GM20431 (cell line): ENCODE measurements around the gene KRTAP9-9.
"Not testable (repeated sequence)": the region's sequence is repeated elsewhere in the genome, so short reads cannot be mapped to it uniquely, and the experiment has no call there.

Experiments used
- in situ Hi-C: fragments of 300-500 bp; cut with MseI, MboI; formaldehyde crosslinking; loops from one replicate; pipeline ENCODE4 v1.15.0; 2020; ENCODE audit warnings: low sequenced_read_pairs; ENCODE audit not compliant: unreplicated experiment

The KRTAP9-9 gene

GRCh38 chr17:41255381-41256290, at the start of gene KRTAP9-9:
Gene KRTAP9-9, plus strand, starts transcription at chr17:41255384.
- in situ Hi-C loops: not testable (repeated sequence)

GRCh38 chr17:41211845-41212466, 43.2 kb upstream of the KRTAP9-9 start:
- in situ Hi-C loops: no loop called here

GRCh38 chr17:41212524-41213169, 42.5 kb upstream of the KRTAP9-9 start:
- in situ Hi-C loops: no loop called here

GRCh38 chr17:41215681-41216080, 39.5 kb upstream of the KRTAP9-9 start:
- in situ Hi-C loops: no loop called here

- in situ Hi-C loops: no loop called here
Measured at GRCh38 chr17:41223821-41224220, 31.4 kb upstream of the KRTAP9-9 start.

- in situ Hi-C loops: no loop called here
Measured at GRCh38 chr17:41226051-41226450, 29.1 kb upstream of the KRTAP9-9 start.

GRCh38 chr17:41226598-41227095, 28.5 kb upstream of the KRTAP9-9 start, which contains the start of gene KRTAP9-2:
Gene KRTAP9-2, plus strand, starts transcription at chr17:41226648. Its CDS starts 7 bp downstream, at chr17:41226655.
- in situ Hi-C loops: not testable (repeated sequence)

GRCh38 chr17:41230094-41230493, 25.1 kb upstream of the KRTAP9-9 start:
- in situ Hi-C loops: no loop called here

DNA sequence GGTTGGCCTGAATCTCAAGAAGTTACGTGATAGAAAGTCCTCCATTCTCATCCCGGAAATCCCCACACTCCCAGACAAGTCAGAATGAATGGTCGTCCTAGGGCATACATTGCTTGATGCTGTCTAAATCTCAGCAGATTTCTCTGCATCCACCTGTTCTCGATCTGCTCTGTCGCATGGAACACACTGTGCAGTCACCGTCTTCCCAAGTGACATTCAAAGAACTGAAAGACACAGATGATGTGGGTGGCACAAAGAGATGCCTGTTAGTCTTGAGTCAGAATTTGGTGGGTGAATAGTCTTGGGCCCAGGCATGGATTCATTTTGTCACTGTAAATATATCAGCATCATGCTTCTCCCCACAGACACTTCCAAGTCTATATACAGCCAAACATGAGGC, 23.5 kb upstream of the KRTAP9-9 start:
- in situ Hi-C loops: no loop called here

DNA sequence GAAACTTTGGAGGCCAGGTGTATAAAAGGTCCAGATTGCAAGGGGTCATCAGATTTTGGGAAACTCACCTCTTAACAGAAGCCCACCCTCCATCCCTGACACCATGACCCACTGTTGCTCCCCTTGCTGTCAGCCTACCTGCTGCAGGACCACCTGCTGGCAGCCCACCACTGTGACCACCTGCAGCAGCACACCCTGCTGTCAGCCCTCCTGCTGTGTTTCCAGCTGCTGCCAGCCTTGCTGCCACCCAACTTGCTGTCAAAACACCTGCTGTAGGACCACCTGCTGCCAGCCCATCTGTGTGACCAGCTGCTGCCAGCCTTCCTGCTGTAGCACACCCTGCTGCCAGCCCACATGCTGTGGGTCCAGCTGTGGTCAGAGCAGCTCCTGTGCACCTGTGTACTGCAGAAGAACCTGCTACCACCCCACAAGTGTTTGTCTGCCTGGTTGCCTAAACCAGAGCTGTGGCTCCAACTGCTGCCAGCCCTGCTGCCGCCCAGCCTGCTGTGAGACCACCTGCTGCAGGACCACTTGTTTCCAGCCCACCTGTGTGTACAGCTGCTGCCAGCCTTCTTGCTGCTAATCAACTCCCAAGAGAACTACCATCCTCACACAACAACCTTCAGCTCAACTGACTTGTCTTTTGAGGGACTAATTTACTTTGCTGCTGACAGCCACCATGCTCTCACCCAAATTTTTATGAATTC, 22.6 kb upstream of the KRTAP9-9 start, which contains the start of gene KRTAP9-3:
Gene KRTAP9-3, plus strand, starts transcription at position 51 of the 707 bp plus-strand sequence. Its CDS starts 53 bp downstream, at position 104.
- in situ Hi-C loops: not testable (repeated sequence)

DNA sequence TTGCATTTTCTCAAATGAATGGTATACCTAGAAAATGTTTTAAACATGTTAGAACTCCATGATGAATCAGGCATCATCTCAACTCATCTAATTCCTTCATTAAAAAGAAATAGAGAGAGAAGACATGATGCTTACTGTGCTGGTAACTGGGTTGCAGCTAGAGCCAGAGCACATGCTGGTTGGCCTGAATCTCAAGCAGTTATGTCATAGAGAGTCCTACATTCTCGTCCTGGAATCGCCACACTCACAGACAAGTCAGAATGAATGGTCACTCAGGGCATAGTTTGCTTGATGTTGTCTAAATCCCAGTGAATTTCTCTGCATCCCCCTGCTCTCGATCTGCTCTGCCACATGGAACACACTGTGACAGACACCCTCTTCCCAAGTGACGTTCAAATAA, 18.1 kb upstream of the KRTAP9-9 start:
- in situ Hi-C loops: not testable (repeated sequence)

DNA sequence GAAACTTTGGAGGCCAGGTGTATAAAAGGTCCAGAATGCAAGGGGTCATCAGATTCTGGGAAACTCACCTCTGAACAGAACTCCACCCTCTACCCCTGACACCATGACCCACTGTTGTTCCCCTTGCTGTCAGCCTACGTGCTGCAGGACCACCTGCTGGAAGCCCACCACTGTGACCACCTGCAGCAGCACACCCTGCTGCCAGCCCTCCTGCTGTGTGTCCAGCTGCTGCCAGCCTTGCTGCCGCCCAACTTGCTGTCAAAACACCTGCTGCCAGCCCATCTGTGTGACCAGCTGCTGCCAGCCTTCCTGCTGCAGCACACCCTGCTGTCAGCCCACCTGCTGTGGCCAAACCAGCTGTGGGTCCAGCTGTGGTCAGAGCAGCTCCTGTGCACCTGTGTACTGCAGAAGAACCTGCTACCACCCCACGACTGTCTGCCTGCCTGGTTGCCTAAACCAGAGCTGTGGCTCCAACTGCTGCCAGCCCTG, 17.2 kb upstream of the KRTAP9-9 start, which contains the start of gene KRTAP9-8:
Gene KRTAP9-8, plus strand, starts transcription at position 51 of the 489 bp plus-strand sequence. Its CDS starts 53 bp downstream, at position 104.
- in situ Hi-C loops: not testable (repeated sequence)

- in situ Hi-C loops: not testable (repeated sequence)
Measured at GRCh38 chr17:41246995-41247787, 8.0 kb upstream of the KRTAP9-9 start.

DNA sequence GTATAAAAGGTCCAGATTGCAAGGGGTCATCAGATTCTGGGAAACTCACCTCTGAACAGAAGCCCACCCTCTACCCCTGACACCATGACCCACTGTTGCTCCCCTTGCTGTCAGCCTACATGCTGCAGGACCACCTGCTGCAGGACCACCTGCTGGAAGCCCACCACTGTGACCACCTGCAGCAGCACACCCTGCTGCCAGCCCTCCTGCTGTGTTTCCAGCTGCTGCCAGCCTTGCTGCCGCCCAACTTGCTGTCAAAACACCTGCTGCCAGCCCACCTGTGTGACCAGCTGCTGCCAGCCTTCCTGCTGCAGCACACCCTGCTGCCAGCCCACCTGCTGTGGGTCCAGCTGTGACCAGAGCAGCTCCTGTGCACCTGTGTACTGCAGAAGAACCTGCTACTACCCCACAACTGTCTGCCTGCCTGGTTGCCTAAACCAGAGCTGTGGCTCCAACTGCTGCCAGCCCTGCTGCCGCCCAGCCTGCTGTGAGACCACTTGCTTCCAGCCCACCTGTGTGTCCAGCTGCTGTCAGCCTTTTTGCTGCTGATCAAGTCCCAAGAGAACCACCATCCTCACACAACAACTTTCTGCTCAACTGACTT, 5.4 kb upstream of the KRTAP9-9 start, which contains the start of gene KRTAP9-4:
Gene KRTAP9-4, plus strand, starts transcription at position 51 of the 604 bp plus-strand sequence. Its CDS starts 34 bp downstream, at position 85.
- in situ Hi-C loops: not testable (repeated sequence)

GRCh38 chr17:41251261-41251660, 3.9 kb upstream of the KRTAP9-9 start:
- in situ Hi-C loops: no loop called here

DNA sequence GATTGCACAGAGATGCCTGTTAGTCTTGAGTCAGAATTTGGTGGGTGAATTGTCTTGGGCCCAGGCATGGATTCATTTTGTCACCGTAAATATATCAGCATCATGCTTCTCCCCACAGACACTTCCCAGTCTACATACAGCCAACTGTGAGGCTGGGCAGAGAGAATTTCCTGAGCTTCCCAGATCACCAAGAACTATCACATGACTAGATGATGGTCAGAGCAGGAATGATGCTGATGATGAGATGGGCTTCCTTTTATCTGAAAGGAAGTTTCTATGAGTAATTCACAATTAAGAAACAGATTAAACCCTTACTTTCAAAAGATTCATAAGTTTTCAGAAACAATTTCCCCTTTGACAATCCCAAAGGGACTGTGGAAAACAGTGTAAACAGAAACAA, 323 bp upstream of the KRTAP9-9 start:
- in situ Hi-C loops: no loop called here

- in situ Hi-C loops: no loop called here
Measured at GRCh38 chr17:41256291-41256685, 1.1 kb downstream of the KRTAP9-9 start.

DNA sequence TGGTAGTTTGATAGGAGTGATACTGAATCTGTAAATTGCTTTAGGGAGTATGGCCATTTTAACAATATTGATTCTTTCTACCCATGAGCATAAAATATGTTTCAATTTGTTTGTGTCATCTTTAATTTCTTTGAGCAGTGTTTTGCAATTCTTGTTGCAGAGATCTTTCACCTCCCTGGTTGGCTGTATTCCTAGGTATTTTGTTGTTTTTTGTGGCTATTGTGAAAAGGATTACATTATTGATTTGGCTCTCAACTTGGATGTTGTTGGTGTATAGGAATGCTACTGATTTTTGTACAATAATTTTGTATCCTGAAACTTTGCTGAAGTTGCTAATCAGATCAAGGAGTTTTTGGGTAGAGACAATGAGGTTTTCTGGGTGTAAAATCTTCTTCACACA, 3.2 kb downstream of the KRTAP9-9 start:
- in situ Hi-C loops: no loop called here
